Erythroblast (primary cell): ENCODE results near the gene SLC17A5.

ENCODE experiments used
- DNase-seq, 2 experiments: peaks; one replicate each; lab custom pipeline; 2025; lab: John Stamatoyannopoulos, UW
- GATA1 ChIP-seq: IDR thresholded peaks from 2 replicates; pipeline ENCODE4 v1.6.1; 2011; ENCODE audit warnings: low read depth, mild to moderate bottlenecking, control low read depth, low read length, moderate library complexity
- POLR2A ChIP-seq: IDR thresholded peaks from 2 replicates; pipeline ENCODE4 v1.6.1; 2011; ENCODE audit warnings: mild to moderate bottlenecking, low read length

SLC17A5 gene

GRCh38 chr6:73548458-73549446 is 105.0 kb downstream of the SLC17A5 start:
- no peak for DNase-seq
- no peak for TF ChIP-seq GATA1
- no peak for TF ChIP-seq POLR2A

GRCh38 chr6:73547036-73547435 is 106.8 kb downstream of the SLC17A5 start:
- DNase-seq: no peak

More at GRCh38 chr6:73547036-73547435, 106.8 kb downstream of the SLC17A5 start:
- TF ChIP-seq GATA1 (no peak), POLR2A (no peak)
